HG03460 (cell line): ENCODE measurements around the gene IHH.
A peak's percentile ranks its signal among the peaks of the same experiment; 100 is the strongest.

Experiments used
- ATAC-seq: cut with Tn5 transposase; IDR thresholded peaks from one replicate; pipeline ENCODE4 v1.9.1; 2021; ENCODE audit not compliant: unreplicated experiment

IHH gene

DNA sequence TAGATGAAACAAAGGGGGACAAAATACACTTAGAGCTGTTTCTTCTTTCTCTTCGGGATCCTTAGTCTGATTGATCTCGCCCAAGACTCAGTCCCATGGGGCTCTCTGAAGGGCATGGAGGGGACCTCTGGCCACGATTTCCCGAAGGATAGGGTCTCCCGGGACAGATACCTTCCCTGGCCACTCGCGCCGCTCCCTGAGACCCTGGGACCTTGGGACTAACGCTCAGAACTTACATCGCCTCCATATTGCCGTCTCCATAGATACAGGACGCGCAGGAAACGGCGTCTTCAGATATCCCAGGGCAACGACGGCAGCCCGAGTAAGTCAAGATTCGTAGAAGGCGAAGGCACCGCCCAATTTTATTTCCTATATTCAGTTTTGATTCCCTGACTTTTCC, 19.5 kb downstream of the IHH start, which contains the start of gene CFAP65:
TSS of gene CFAP65 (minus strand) at position 265 of the 400 bp plus-strand sequence. CDS start 2,468 bp downstream, outside the sequence.
- no peak for ATAC-seq

GRCh38 chr2:219038600-219038999, 22.1 kb downstream of the IHH start:
- ATAC-seq, result no peak

GRCh38 chr2:219037783-219038499, 22.8 kb downstream of the IHH start:
- ATAC-seq, result no peak

GRCh38 chr2:219035942-219036341, 24.8 kb downstream of the IHH start:
- no peak for ATAC-seq

DNA sequence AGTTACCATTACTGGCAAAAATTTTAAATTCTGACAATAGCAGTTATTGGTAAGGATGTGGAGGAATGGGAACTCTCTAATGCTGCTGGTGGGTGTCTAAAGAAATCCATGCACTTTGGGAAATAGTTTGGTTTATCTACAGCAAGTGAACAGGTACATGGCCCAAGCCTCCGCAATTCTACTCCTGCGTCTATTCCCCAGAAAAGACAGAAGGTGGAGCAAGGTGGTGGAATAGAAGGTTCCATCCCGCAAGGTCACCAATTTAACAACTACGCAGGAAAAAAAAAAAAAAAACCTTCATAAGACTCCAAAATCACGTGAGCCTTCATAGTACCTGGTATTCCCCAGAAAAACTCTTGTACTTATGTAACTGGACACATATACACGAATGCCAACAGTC, 25.9 kb downstream of the IHH start:
- no peak for ATAC-seq

DNA sequence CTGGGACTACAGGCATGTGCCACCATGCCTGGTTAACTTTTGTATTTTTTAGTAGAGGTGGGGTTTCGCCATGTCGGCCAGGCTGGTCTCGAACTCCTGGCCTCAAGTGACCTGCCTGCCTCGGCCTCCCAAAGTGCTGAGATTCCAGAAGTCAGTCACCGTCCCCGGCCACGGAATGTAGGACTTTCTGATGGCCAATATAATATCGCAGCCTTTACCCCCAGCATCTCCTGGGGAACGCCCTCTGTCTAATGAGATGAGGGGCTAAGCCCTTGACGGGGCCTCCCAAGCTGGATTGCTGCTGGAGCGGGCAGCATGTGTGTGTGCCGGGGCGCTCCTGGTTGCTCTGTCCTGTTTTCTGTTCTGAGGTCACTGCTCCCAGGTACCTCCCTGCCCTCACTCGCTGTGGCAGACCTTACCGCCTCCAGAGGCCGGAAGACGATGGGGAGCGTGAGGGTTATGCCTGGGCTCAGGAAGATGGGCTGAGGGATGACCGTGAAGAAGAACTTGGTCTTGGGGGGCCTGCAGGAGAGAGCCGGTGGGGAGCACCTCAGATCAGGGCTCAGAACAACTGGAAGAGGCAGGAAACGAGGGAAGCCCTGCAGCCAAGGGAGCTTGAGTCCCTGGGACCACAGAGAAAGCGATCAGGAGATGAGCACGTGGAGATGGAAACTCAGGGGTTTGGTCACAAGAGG, 28.5 kb downstream of the IHH start:
- no peak for ATAC-seq

DNA sequence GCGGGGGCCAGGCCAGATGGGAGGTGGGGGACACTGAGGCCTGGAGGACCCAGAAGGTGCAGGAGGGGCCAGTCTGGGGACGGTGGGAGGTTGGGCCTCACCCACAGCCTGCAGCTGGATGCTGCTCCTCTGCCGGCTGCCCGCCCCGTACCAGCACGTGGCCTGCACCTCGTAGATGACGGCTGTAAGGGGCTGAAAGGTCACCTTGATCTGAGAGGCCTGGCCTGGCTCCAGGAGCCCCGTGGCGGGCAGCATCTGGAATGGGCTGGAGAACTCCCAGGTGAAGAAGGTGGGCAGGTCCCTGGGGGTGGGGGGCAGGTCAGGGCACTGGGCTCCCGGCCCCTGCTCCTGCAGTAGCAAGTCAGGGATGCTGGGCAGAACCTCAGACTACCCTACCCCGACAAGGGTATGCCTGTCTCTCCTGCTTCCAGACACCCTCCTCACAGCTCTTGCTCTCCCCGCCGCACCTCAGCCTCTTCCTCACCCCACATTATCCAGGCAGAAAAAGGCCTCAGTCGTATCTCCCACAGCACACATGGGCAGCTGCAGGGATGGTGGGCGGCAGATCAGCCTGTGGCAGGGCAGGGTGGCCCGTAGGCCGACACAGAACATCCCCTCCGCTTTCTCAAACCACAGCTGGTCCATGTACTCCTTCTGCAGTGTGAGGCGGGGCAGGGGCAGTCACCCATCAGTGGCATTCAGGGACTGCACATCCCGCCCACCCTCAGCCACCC, 29.5 kb downstream of the IHH start:
- no peak for ATAC-seq

DNA sequence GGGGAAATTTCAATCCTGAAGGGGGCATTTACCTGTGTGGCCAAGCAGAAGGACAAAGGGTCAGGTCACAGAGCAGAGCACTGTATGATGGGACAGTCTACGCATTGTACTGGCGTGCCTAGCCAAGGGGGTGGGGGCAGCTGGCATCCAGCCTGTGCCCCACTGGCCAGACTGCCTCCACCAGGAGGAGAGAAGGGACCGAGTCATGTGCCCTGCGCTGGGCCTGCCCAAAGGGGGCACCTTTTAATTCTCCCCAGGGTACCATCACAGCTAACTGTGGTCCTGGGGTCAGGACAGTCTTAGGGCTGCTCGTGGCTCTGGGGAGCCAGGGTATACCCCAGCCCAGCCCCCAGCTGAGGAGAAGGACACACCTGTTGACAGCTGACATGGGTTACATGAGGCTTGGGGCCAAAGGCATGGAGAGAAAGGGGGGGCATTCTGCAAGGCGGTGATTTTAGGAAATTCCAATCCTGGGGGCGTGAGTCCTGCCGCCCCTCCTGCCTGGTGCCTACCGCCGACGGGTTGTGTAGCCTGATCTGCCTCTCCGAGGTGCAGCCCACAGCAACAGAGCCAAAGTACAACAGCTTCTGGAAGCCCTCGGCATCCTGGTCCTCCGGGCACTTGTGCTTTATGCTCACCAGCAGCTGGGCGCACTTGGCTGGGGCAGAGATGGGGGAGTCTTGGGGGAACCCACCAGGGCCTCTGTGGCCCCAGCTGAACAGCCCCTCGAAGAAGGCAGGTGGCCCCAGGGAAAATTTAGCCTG, 30.4 kb downstream of the IHH start:
- no peak for ATAC-seq

DNA sequence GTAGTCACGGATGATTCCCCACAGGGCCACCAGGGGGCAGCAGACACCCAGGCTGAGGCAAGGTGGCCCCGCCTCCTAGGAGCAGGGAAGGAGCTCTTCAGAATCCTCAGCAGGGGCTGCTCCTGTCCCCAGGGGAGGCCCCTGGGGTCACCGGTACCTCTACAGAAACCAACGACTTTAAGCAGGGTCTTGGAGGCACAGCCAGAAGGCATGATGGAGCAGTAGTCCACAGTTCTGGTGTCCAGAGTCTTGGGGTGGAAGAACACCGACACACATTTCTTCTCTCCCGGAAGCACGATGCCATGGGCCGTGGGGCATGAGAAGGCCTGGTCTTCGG, 30.9 kb downstream of the IHH start:
- ATAC-seq, result peak; percentile 68

DNA sequence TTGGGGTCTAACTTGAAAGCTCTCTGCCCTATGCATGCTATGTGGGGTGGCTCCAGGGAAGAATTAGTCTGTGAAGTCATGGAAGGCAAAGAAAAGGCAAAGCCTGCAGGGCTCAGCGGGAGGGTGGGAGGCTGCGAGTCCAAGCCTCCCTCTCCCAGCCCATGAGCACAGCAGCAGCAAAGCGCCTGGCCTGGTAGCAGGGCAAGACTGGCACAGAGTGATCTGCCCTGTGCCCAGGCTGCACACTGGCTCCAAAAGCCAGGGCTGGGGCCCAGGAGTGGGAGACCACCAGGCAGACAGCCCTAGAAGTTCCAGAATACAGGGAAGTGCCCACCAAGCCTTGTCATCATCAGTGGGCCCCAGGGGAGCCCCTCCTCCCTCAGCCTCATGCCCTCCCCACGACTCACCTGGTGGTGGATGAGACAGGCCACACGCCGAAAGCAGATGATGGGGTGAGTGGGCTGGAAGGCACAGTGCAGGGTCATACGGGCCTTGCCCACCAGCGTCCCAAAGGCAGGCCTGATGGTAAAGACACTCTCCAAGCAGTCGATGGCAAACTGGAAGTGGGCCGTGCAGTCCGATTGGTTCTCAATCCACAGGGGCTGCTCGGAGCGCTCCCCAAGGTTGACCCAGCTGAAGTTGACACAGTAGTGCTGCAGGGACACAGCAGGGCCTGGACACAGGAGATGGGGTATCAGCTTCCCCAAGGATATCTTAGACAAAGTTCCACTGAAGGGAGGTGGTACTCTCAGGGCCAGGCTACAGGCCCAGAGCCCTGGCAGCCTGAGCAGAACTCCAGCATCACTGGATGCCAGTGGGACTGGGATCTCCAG, 31.5 kb downstream of the IHH start:
- no peak for ATAC-seq

GRCh38 chr2:219028141-219028540, 32.6 kb downstream of the IHH start:
- ATAC-seq, result no peak

- ATAC-seq, result no peak
These were observed 33.1 kb downstream of the IHH start for GRCh38 chr2:219027511-219028055.

GRCh38 chr2:219026946-219027345, 33.8 kb downstream of the IHH start:
- ATAC-seq, result no peak

DNA sequence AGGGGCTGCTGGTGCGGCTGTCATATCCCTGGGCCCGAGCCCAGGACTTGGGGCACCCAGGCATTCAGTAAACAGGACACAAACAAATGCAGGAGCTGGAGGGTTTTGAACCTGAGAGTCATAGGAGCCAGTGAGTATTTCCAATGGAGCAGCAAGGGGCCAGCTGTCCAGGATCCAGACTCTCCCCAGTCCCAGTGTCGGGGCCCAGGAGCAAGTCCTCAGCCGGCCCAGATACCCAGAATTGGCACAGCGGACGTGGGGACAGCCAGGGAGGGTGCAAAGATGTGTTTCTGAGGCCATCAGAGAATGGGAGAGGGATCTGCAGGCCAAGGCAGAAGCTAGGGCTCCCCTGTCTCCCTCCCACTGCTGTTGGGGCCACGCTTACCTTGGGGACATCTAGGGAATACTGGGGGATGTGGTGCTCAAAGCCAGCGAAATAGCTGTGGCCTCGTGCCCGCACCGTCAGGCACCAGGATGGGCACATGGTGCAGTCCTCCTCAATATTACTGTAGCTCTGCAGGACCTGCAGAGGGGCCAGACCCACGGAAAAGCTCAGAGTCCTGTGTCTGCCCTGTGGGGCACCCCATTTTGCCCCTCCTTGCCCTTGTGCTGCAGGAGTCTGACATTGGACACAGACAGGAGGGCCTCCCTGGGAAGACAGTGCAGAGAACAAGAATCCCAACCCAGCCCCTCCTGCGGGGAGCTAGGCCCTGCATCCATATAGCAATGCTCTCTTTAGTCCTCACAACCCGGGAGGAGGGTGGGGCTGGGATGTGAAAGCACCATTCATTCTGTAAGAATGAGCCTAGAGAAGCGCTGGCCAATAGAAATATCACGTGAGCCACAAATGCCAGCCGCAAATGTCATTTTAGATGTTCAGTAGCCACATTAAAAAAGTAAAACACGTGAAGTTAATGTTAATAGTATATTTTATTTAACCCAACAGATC, 34.8 kb downstream of the IHH start:
- ATAC-seq, result no peak

- no peak for ATAC-seq
These were observed 36.7 kb downstream of the IHH start for GRCh38 chr2:219024059-219024458.

- no peak for ATAC-seq
These were observed 37.6 kb downstream of the IHH start for GRCh38 chr2:219023045-219023605.

GRCh38 chr2:219022616-219023015, 38.1 kb downstream of the IHH start:
- no peak for ATAC-seq

- ATAC-seq, result no peak
These were observed 38.7 kb downstream of the IHH start for GRCh38 chr2:219022041-219022440.

DNA sequence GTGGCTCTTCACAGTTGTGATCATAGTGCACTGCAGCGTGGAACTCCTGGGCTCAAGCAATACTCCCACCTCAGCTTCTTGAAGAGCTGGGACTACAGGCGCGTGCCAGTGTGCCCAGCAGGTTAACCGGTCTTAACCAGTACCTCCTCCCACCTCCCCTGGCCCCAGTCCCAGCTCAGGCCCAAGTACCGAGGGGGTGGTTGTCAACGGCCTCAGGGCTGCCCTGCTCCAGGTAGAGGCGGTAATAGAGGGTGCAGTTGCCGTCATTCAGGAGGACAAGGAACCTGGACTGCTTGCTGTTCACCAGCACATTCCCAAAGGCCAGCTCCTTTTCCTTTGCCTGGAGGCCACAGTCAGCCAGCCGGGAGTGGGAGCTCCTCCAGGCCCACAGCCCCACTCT, 39.1 kb downstream of the IHH start:
- no peak for ATAC-seq
